Mesendoderm (in vitro differentiated cells): ENCODE results near the gene TEK. TPM values are rescaled to one million over a fixed set of nuclear protein-coding genes. Genes with fewer than 3 reads are reported as not detected.
A peak's percentile ranks its signal among the peaks of the same experiment; 100 is the strongest.

Experiments
- DNase-seq: peaks from one replicate; pipeline ENCODE4 v3.0.0; 2013
- H2AK5ac ChIP-seq: 2 replicates; pipeline ENCODE4 v1.6.1; 2013; ENCODE audit warnings: low read length, inconsistent platforms
- H2BK120ac ChIP-seq: 2 replicates; pipeline ENCODE4 v1.6.1; 2013; ENCODE audit warnings: low read depth, mild to moderate bottlenecking, low read length, moderate library complexity, mixed read lengths
- H2BK15ac ChIP-seq: replicated peaks from 2 replicates; pipeline ENCODE4 v1.6.1; 2013; ENCODE audit warnings: low read depth, mild to moderate bottlenecking, moderate library complexity
- H2BK5ac ChIP-seq: 2 replicates; pipeline ENCODE4 v1.6.1; 2013; ENCODE audit warnings: low read length, inconsistent platforms
- H3K18ac ChIP-seq: 2 replicates; pipeline ENCODE4 v1.6.1; 2013; ENCODE audit warnings: mild to moderate bottlenecking, low read length, mixed read lengths
- H3K23ac ChIP-seq: one replicate; pipeline ENCODE4 v1.6.1; 2013; ENCODE audit warnings: low read length
- H3K27ac ChIP-seq: 2 replicates; pipeline ENCODE4 v1.5.1; 2013; ENCODE audit warnings: low read depth, mild to moderate bottlenecking, inconsistent platforms, low read length, moderate library complexity
- H3K27me3 ChIP-seq: 2 replicates; pipeline ENCODE4 v1.6.1; 2013; ENCODE audit warnings: low read length, control low read depth, mild to moderate bottlenecking, inconsistent platforms; ENCODE audit not compliant: insufficient read depth, poor library complexity
- H3K36me3 ChIP-seq: 2 replicates; pipeline ENCODE4 v1.6.1; 2013; ENCODE audit warnings: low read length, inconsistent platforms; ENCODE audit not compliant: control insufficient read depth, insufficient read depth
- H3K4ac ChIP-seq: one replicate; pipeline ENCODE4 v1.6.1; 2013; ENCODE audit warnings: low read depth, mild to moderate bottlenecking, low read length, moderate library complexity
- H3K4me1 ChIP-seq: 2 replicates; pipeline ENCODE4 v1.6.1; 2013; ENCODE audit warnings: low read depth, low read length, inconsistent platforms; ENCODE audit not compliant: control insufficient read depth
- H3K4me2 ChIP-seq: 2 replicates; pipeline ENCODE4 v1.6.1; 2013; ENCODE audit warnings: low read length
- H3K4me3 ChIP-seq: 2 replicates; pipeline ENCODE4 v1.5.1; 2013; ENCODE audit warnings: mild to moderate bottlenecking, low read length
- H3K56ac ChIP-seq: one replicate; pipeline ENCODE4 v1.6.1; 2013; ENCODE audit warnings: low read length
- H3K79me1 ChIP-seq: 2 replicates; pipeline ENCODE4 v1.6.1; 2013; ENCODE audit warnings: low read length, inconsistent platforms
- H3K79me2 ChIP-seq: 2 replicates; pipeline ENCODE4 v1.6.1; 2013; ENCODE audit warnings: mild to moderate bottlenecking, low read length; ENCODE audit not compliant: control insufficient read depth, insufficient read depth
- H3K9ac ChIP-seq: 2 replicates; pipeline ENCODE4 v1.6.1; 2013; ENCODE audit warnings: low read length, inconsistent platforms
- H4K5ac ChIP-seq: one replicate; pipeline ENCODE4 v1.6.1; 2013; ENCODE audit warnings: low read length
- H4K8ac ChIP-seq: one replicate; pipeline ENCODE4 v1.6.1; 2013; ENCODE audit warnings: low read depth, mild to moderate bottlenecking, control low read depth, low read length, moderate library complexity
- WGBS: extraction: QIAGEN DNeasy Blood & Tissue Kit; methylation state at CpG from one replicate; pipeline ENCODE4 v1.1.7; 2013; ENCODE audit warnings: low lambda C conversion rate, missing lambda C conversion rate; ENCODE audit not compliant: insufficient coverage; ENCODE audit errors: extremely low coverage; 5-methylcytosine and 5-hydroxymethylcytosine counted together
- small RNA-seq: library from polyadenylated mRNA; stranded (forward); fragments of <200 nt; extraction: miRNeasy Mini kit (QIAGEN cat#:217004); gene quantifications from one replicate; pipeline ENCODE3, GENCODE V24; 2013; ENCODE audit not compliant: insufficient read depth

Gene TEK

DNA sequence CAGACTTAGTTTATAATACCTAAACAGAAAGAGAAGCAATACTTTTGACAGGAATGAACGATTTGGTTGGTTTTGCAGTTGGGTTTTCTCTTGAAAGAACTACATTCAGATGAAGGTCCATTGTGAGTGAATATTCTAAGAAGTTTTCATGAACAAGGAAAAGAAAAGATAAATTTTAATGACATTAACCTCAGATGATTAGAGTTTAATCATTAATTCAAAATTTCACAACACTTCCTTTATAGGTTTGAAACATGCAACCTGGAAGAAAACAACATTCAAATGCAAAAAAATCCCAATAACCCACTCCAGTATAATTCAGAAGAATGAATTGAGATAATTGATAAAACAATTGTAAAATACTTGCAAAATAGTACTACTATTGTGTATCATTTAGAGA is 164.2 kb downstream of the TEK start:
- Histone ChIP-seq H2BK120ac (no peak overlapping the region), H3K27ac (no peak overlapping the region), H3K79me1 (no peaks in the 10 kb centered on the region), H3K79me2 (no peaks in the 10 kb centered on the region), H2AK5ac (no peak overlapping the region), H4K5ac (no peak overlapping the region), H2BK15ac (no peak overlapping the region), H4K8ac (no peak overlapping the region), H3K56ac (no peak overlapping the region), H3K36me3 (no peaks in the 10 kb centered on the region), H3K23ac (no peak overlapping the region), H3K18ac (no peak overlapping the region), H3K27me3 (no peaks in the 10 kb centered on the region), H3K4me3 (no peak overlapping the region), H3K9ac (no peak overlapping the region), H2BK5ac (no peak overlapping the region), H3K4ac (no peak overlapping the region), H3K4me2 (no peak overlapping the region), H3K4me1 (no peaks in the 10 kb centered on the region)
- no CpG with 5 or more reads among the region's 1 CpG for WGBS
- DNase-seq: no peak

DNA sequence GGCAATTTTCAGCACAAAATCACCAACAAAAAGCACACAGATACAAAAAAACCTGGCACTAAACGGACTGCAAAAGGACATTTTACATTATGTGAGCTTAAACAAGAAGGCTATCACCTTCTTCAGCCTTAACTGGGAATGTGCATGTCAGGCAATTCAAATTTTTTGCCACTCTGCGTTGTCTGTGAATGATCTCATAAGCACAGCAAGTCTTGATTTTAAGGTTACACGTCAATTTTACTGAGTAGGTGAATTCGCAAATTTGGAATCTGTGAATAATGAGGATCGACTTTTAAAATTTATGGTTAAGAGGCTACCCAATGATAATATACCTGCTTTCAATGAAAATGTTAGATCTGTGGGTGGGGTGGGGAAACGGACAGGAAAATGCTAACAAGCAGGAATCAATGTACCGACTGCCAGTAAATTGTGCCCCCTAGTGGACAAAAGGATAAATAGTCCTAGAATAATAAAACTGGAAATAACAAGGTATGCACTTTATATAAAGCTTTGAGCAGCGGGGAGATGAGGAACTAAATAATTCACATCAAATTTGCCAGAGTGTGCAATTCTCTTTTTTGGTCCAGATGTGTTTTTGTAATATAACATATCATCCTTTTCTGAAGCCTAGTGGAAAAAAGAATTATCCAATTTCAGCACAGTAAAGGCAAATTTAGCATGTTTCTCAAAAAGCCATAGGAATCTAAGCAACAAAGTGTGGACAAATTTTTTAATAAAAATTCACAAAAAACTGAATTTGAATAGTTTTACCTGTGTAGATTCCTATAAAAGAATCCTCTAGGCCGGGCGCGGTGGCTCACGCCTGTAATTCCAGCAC is 167.4 kb downstream of the TEK start:
- Histone ChIP-seq H2BK120ac (no peak overlapping the region), H3K9ac (no peak overlapping the region), H4K5ac (no peak overlapping the region), H3K79me2 (no peaks in the 10 kb centered on the region), H3K27ac (no peak overlapping the region), H3K56ac (no peak overlapping the region), H3K4me2 (no peak overlapping the region), H3K36me3 (no peaks in the 10 kb centered on the region), H3K27me3 (no peaks in the 10 kb centered on the region), H2BK15ac (no peak overlapping the region), H3K4me1 (no peaks in the 10 kb centered on the region), H2AK5ac (no peak overlapping the region), H3K4ac (no peak overlapping the region), H3K18ac (no peak overlapping the region), H3K23ac (no peak overlapping the region), H4K8ac (no peak overlapping the region), H3K79me1 (no peaks in the 10 kb centered on the region), H2BK5ac (no peak overlapping the region), H3K4me3 (no peak overlapping the region)
- no CpG with 5 or more reads among the region's 12 CpGs for WGBS
- peak; percentile 59 for DNase-seq

DNA sequence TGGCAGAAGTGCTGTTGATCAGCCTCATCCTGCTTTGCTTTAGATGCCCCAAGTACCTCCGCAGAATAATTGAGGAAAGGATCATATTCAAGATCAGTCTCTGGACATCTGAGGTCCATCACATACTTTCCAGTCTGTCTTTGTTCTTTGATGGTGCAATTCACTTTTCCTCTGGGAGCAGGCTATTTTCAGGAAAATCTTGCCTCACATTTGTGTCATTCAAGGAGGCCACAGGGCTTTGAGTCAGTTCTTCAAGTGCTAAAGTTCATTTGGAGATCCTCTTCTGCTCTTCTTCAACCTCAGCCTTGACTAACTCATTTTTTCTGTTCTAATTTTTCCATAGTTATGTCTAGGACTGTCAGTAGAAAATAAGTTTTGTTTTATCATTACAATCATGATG is 169.3 kb downstream of the TEK start:
- Histone ChIP-seq H3K4me1 (no peaks in the 10 kb centered on the region), H3K4me3 (no peak overlapping the region), H3K27ac (no peak overlapping the region), H2BK120ac (no peak overlapping the region), H4K8ac (no peak overlapping the region), H2AK5ac (no peak overlapping the region), H2BK5ac (no peak overlapping the region), H3K79me2 (no peaks in the 10 kb centered on the region), H3K4ac (no peak overlapping the region), H3K4me2 (no peak overlapping the region), H3K27me3 (no peaks in the 10 kb centered on the region), H4K5ac (no peak overlapping the region), H3K79me1 (no peaks in the 10 kb centered on the region), H3K23ac (no peak overlapping the region), H3K56ac (no peak overlapping the region), H2BK15ac (no peak overlapping the region), H3K9ac (no peak overlapping the region), H3K36me3 (no peaks in the 10 kb centered on the region), H3K18ac (no peak overlapping the region)
- WGBS: no CpG with 5 or more reads among the region's 1 CpG
- DNase-seq: no peak

DNA sequence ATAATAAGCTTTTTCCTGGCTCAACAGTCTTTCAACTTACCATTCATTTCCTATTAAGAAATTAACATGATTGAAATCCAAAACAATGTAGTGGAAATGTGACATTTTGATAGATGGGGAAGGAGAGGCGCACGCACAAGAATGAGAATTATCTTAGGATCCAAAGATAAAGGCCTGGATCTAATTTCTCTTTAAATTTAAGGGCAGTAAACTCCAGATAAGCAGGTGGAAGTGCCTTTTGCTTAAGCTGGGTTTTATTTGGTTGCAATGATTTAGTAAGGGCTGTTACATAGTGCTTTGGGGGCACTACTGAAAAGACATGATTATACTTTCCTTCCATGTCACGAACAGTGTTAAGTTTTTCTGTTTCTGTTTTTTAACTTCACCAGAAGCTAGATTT is 170.6 kb downstream of the TEK start:
- Histone ChIP-seq H4K8ac (no peak overlapping the region), H2AK5ac (no peak overlapping the region), H3K4me3 (no peak overlapping the region), H3K9ac (no peak overlapping the region), H3K56ac (no peak overlapping the region), H3K27ac (no peak overlapping the region), H3K23ac (no peak overlapping the region), H2BK15ac (no peak overlapping the region), H3K18ac (no peak overlapping the region), H3K4me2 (no peak overlapping the region), H3K4ac (no peak overlapping the region), H3K4me1 (no peaks in the 10 kb centered on the region), H2BK120ac (no peak overlapping the region), H4K5ac (no peak overlapping the region), H3K79me2 (no peaks in the 10 kb centered on the region), H3K27me3 (no peaks in the 10 kb centered on the region), H3K79me1 (no peaks in the 10 kb centered on the region), H3K36me3 (no peaks in the 10 kb centered on the region), H2BK5ac (no peak overlapping the region)
- WGBS: no CpG with 5 or more reads among the region's 3 CpGs
- DNase-seq: no peak

Small RNA genes lying within 50 kb of the gene (small RNA-seq; reads per million reads assigned to genes)
- not detected for gene AL355433.1
- gene RNA5SP280: not detected
